Chondrocyte (in vitro differentiated cells): ENCODE data around the gene FEZF1. TPM values are rescaled to one million over a fixed set of nuclear protein-coding genes. Genes with fewer than 3 reads are reported as not detected.

Experiments
- DNase-seq: peaks from one replicate; pipeline ENCODE4 v3.0.0; 2021; ENCODE audit warnings: mixed read lengths, low spot score
- H3K27ac Mint-ChIP-seq: one replicate; pipeline ENCODE4 v1.8.0; 2021; ENCODE audit warnings: mild to moderate bottlenecking, moderate library complexity, mixed read lengths; ENCODE audit not compliant: unreplicated experiment
- H3K27me3 Mint-ChIP-seq: 2 replicates; pipeline ENCODE4 v1.8.0; 2021; ENCODE audit warnings: low read depth, mixed read lengths
- H3K36me3 Mint-ChIP-seq: 2 replicates; pipeline ENCODE4 v1.8.0; 2021; ENCODE audit warnings: low read depth, mixed read lengths
- H3K4me1 Mint-ChIP-seq: 2 replicates; pipeline ENCODE4 v1.8.0; 2021; ENCODE audit warnings: low read depth, mild to moderate bottlenecking, mixed read lengths
- H3K4me3 Mint-ChIP-seq: one replicate; pipeline ENCODE4 v1.8.0; 2021; ENCODE audit warnings: mild to moderate bottlenecking, moderate library complexity, mixed read lengths; ENCODE audit not compliant: unreplicated experiment
- H3K9me3 Mint-ChIP-seq: 2 replicates; pipeline ENCODE4 v1.8.0; 2021; ENCODE audit warnings: low read depth, mixed read lengths
- CTCF ChIP-seq: fragments of 200-600 bp; sonication (generic); IDR thresholded peaks from 2 replicates; pipeline ENCODE4 v1.5.0; 2021; ENCODE audit warnings: antibody characterized with exemption, mild to moderate bottlenecking, moderate library complexity
- total RNA-seq: library from RNA; stranded (reverse); gene quantifications from 3 replicates; pipeline ENCODE4 v1.2.1, GENCODE V29; 2021

Gene FEZF1
- total RNA-seq, 1 donor from 2014 or later: not detected

- TF ChIP-seq CTCF: no peak
- Mint-ChIP-seq H3K9me3 (no peaks in the 10 kb centered on the region), H3K27me3 (peaks cover 85% of the 10 kb centered on the region), H3K36me3 (peaks cover 8% of the 10 kb centered on the region), H3K27ac (no peak overlapping the region), H3K4me3 (no peak overlapping the region), H3K4me1 (no peaks in the 10 kb centered on the region)
- DNase-seq: peak; percentile 78
Observed at GRCh38 chr7:122316467-122317388, 12.2 kb upstream of the FEZF1 start.

- no peak overlapping the region for H3K27ac Mint-ChIP-seq
- H3K9me3 Mint-ChIP-seq: no peaks in the 10 kb centered on the region
- H3K27me3 Mint-ChIP-seq: peaks cover 85% of the 10 kb centered on the region
- H3K4me1 Mint-ChIP-seq: peaks cover 7% of the 10 kb centered on the region
- no peak for TF ChIP-seq CTCF
- peaks cover 8% of the 10 kb centered on the region for H3K36me3 Mint-ChIP-seq
- DNase-seq: no peak
- H3K4me3 Mint-ChIP-seq: no peak overlapping the region
Observed at GRCh38 chr7:122315507-122316466, 11.2 kb upstream of the FEZF1 start.

- DNase-seq: no peak
- H3K9me3 Mint-ChIP-seq: no peaks in the 10 kb centered on the region
Observed at GRCh38 chr7:122314284-122314683, 9.7 kb upstream of the FEZF1 start.

GRCh38 chr7:122312789-122313188, 8.2 kb upstream of the FEZF1 start:
- no peak for DNase-seq
- Mint-ChIP-seq H3K4me1 (peaks cover 15% of the 10 kb centered on the region), H3K27ac (no peak overlapping the region), H3K4me3 (no peak overlapping the region), H3K27me3 (peaks cover 86% of the 10 kb centered on the region), H3K9me3 (no peaks in the 10 kb centered on the region), H3K36me3 (peaks cover 8% of the 10 kb centered on the region)
- TF ChIP-seq CTCF: no peak

More at GRCh38 chr7:122314284-122314683, 9.7 kb upstream of the FEZF1 start:
- peaks cover 8% of the 10 kb centered on the region for H3K36me3 Mint-ChIP-seq
- H3K27me3 Mint-ChIP-seq: peaks cover 87% of the 10 kb centered on the region
- H3K27ac Mint-ChIP-seq: no peak overlapping the region
- no peak for TF ChIP-seq CTCF
- H3K4me1 Mint-ChIP-seq: peaks cover 15% of the 10 kb centered on the region
- H3K4me3 Mint-ChIP-seq: no peak overlapping the region
